Measurements from ENCODE around the gene PHACTR3. TPM values are rescaled to one million over a fixed set of nuclear protein-coding genes. Genes with fewer than 3 reads are reported as not detected.

PHACTR3 gene
- total and polyA plus RNA-seq, 2 experiments from 2014 or later, result 0.45 to 0.61 TPM

DNA sequence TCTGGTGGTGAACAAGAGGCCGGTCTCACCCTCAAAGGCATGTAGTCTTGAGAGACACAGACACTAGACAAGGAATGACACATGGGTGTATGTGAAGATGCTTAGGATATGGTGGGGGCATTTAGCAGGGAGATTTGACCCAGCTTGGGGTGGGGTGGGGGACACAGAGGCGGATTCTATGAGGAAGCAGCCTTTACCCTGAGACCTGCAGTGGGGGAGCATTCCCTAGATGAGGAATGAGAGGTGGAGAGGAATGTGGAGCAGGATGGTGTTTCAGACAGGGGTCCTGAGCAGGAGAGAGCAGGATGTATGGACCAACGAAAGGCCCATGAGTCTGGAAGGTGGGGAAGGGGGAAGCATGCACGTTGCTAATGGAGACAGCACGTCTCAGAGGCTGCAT lies 57.8 kb downstream of the PHACTR3 start (continued):
- TF ChIP-seq, protein P1, sequence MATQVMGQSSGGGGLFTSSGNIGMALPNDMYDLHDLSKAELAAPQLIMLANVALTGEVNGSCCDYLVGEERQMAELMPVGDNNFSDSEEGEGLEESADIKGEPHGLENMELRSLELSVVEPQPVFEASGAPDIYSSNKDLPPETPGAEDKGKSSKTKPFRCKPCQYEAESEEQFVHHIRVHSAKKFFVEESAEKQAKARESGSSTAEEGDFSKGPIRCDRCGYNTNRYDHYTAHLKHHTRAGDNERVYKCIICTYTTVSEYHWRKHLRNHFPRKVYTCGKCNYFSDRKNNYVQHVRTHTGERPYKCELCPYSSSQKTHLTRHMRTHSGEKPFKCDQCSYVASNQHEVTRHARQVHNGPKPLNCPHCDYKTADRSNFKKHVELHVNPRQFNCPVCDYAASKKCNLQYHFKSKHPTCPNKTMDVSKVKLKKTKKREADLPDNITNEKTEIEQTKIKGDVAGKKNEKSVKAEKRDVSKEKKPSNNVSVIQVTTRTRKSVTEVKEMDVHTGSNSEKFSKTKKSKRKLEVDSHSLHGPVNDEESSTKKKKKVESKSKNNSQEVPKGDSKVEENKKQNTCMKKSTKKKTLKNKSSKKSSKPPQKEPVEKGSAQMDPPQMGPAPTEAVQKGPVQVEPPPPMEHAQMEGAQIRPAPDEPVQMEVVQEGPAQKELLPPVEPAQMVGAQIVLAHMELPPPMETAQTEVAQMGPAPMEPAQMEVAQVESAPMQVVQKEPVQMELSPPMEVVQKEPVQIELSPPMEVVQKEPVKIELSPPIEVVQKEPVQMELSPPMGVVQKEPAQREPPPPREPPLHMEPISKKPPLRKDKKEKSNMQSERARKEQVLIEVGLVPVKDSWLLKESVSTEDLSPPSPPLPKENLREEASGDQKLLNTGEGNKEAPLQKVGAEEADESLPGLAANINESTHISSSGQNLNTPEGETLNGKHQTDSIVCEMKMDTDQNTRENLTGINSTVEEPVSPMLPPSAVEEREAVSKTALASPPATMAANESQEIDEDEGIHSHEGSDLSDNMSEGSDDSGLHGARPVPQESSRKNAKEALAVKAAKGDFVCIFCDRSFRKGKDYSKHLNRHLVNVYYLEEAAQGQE (IDR thresholded peaks at IDR 0.05; ENCODE audit: unreplicated experiment), result no peak
- TF ChIP-seq, protein P2, sequence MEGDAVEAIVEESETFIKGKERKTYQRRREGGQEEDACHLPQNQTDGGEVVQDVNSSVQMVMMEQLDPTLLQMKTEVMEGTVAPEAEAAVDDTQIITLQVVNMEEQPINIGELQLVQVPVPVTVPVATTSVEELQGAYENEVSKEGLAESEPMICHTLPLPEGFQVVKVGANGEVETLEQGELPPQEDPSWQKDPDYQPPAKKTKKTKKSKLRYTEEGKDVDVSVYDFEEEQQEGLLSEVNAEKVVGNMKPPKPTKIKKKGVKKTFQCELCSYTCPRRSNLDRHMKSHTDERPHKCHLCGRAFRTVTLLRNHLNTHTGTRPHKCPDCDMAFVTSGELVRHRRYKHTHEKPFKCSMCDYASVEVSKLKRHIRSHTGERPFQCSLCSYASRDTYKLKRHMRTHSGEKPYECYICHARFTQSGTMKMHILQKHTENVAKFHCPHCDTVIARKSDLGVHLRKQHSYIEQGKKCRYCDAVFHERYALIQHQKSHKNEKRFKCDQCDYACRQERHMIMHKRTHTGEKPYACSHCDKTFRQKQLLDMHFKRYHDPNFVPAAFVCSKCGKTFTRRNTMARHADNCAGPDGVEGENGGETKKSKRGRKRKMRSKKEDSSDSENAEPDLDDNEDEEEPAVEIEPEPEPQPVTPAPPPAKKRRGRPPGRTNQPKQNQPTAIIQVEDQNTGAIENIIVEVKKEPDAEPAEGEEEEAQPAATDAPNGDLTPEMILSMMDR (conservative IDR thresholded peaks at IDR 0.05; ENCODE audit: low read depth in 2 of 2), result no peak
- no peak for TF ChIP-seq JUNB (IDR thresholded peaks at IDR 0.05; ENCODE audit: unreplicated experiment)

DNA sequence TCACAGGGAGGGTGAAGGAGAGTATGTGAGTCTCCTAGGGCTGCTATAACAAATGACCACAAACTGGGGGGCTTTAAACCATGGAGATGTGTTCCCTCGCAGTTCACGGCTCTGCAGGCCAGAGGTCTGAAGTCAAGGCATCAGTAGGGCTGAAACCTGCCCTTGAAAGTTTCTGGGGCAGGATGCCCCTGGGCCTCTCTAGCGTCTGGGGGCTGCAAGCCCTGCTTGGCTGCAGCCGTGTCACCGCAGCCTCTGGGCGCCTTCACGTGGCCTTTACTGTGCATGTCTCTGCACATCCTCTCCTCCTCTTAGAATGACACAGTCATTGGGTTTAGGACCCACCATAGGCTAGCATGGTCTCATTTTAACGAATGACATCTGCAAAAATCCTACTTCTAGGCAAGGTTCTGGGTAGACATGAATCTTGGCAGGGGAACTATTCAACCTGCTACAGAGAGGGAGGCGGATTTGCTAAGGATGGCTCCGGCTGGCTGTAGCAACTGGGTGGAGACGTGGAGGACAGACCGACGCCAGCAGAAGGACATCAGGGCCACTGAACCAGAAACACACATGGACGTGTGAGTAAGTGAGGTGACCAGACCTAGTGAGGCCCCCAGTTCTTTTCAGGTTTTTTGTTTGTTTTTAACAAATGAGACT lies 58.6 kb downstream of the PHACTR3 start:
- Histone ChIP-seq H3K27me3 (ENCODE audit: insufficient read depth) (peaks cover 4% of the 10 kb centered on the region; the same call in 1 of the 2 replicates), H3F3A (replicated peaks; ENCODE audit: low read depth) (no peaks in the 10 kb centered on the region), H3K4me2 (no peak overlapping the region), H3K36me3 (ENCODE audit: insufficient read depth) (no peaks in the 10 kb centered on the region), H3K4me1 (ENCODE audit: insufficient read depth) (no peaks in the 10 kb centered on the region), H4K20me1 (replicated peaks; ENCODE audit: insufficient read depth) (no peaks in the 10 kb centered on the region), H3K4me3 (no peak overlapping the region), H3K9me2 (ENCODE audit: insufficient read depth) (no peaks in the 10 kb centered on the region), H2AFZ (no peak overlapping the region), H3K27ac (ENCODE audit: low read depth) (no peak overlapping the region), H3K79me2 (replicated peaks; ENCODE audit: insufficient read depth) (no peaks in the 10 kb centered on the region)
- Mint-ChIP-seq H3K9me3 (peaks cover 18% of the 10 kb centered on the region), H3K4me1 (no peaks in the 10 kb centered on the region), H3K27me3 (ENCODE audit: insufficient read depth, low read depth, poor library complexity) (peaks cover 15% of the 10 kb centered on the region), H3K4me3 (no peak overlapping the region), H3K36me3 (ENCODE audit: low read depth) (peaks cover 3% of the 10 kb centered on the region; the same call in 2 of the 3 replicates), H3K27ac (no peak overlapping the region)
- no peak for ATAC-seq
- DNase-seq (ENCODE audit: low spot score), result no peak
- TF ChIP-seq EZH2 (IDR thresholded peaks at IDR 0.05; ENCODE audit: low read depth, unreplicated experiment) (no peak), POLR2AphosphoS5 (IDR thresholded peaks at IDR 0.05; ENCODE audit: low read depth) (no peak), NANOG (IDR thresholded peaks at IDR 0.05; ENCODE audit: borderline replicate concordance) (no peak), ZNF114 (CRISPR knock-in tag; IDR thresholded peaks at IDR 0.05) (no peak)
- TF ChIP-seq, protein P3, sequence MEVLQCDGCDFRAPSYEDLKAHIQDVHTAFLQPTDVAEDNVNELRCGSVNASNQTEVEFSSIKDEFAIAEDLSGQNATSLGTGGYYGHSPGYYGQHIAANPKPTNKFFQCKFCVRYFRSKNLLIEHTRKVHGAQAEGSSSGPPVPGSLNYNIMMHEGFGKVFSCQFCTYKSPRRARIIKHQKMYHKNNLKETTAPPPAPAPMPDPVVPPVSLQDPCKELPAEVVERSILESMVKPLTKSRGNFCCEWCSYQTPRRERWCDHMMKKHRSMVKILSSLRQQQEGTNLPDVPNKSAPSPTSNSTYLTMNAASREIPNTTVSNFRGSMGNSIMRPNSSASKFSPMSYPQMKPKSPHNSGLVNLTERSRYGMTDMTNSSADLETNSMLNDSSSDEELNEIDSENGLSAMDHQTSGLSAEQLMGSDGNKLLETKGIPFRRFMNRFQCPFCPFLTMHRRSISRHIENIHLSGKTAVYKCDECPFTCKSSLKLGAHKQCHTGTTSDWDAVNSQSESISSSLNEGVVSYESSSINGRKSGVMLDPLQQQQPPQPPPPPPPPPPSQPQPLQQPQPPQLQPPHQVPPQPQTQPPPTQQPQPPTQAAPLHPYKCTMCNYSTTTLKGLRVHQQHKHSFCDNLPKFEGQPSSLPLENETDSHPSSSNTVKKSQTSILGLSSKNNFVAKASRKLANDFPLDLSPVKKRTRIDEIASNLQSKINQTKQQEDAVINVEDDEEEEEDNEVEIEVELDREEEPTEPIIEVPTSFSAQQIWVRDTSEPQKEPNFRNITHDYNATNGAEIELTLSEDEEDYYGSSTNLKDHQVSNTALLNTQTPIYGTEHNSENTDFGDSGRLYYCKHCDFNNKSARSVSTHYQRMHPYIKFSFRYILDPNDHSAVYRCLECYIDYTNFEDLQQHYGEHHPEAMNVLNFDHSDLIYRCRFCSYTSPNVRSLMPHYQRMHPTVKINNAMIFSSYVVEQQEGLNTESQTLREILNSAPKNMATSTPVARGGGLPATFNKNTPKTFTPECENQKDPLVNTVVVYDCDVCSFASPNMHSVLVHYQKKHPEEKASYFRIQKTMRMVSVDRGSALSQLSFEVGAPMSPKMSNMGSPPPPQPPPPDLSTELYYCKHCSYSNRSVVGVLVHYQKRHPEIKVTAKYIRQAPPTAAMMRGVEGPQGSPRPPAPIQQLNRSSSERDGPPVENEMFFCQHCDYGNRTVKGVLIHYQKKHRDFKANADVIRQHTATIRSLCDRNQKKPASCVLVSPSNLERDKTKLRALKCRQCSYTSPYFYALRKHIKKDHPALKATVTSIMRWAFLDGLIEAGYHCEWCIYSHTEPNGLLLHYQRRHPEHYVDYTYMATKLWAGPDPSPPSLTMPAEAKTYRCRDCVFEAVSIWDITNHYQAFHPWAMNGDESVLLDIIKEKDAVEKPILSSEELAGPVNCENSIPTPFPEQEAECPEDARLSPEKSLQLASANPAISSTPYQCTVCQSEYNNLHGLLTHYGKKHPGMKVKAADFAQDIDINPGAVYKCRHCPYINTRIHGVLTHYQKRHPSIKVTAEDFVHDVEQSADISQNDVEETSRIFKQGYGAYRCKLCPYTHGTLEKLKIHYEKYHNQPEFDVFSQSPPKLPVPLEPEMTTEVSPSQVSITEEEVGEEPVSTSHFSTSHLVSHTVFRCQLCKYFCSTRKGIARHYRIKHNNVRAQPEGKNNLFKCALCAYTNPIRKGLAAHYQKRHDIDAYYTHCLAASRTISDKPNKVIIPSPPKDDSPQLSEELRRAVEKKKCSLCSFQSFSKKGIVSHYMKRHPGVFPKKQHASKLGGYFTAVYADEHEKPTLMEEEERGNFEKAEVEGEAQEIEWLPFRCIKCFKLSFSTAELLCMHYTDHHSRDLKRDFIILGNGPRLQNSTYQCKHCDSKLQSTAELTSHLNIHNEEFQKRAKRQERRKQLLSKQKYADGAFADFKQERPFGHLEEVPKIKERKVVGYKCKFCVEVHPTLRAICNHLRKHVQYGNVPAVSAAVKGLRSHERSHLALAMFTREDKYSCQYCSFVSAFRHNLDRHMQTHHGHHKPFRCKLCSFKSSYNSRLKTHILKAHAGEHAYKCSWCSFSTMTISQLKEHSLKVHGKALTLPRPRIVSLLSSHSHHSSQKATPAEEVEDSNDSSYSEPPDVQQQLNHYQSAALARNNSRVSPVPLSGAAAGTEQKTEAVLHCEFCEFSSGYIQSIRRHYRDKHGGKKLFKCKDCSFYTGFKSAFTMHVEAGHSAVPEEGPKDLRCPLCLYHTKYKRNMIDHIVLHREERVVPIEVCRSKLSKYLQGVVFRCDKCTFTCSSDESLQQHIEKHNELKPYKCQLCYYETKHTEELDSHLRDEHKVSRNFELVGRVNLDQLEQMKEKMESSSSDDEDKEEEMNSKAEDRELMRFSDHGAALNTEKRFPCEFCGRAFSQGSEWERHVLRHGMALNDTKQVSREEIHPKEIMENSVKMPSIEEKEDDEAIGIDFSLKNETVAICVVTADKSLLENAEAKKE (CRISPR knock-in tag; IDR thresholded peaks at IDR 0.05), result no peak
- TF ChIP-seq, protein P4, sequence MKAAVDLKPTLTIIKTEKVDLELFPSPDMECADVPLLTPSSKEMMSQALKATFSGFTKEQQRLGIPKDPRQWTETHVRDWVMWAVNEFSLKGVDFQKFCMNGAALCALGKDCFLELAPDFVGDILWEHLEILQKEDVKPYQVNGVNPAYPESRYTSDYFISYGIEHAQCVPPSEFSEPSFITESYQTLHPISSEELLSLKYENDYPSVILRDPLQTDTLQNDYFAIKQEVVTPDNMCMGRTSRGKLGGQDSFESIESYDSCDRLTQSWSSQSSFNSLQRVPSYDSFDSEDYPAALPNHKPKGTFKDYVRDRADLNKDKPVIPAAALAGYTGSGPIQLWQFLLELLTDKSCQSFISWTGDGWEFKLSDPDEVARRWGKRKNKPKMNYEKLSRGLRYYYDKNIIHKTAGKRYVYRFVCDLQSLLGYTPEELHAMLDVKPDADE (IDR thresholded peaks at IDR 0.05), result no peak
- TF ChIP-seq, protein P2 (conservative IDR thresholded peaks at IDR 0.05; ENCODE audit: low read depth in 2 of 2), result no peak
